Stimulated activated CD8-positive, alpha-beta memory T cell treated with anti-CD3 and anti-CD28 coated beads, Interleukin-7, amount 100 ng/mL, for 24 hours (primary cell): ENCODE data around the gene NTNG1.
"Not testable (repeated sequence)": the region's sequence is repeated elsewhere in the genome, so short reads cannot be mapped to it uniquely, and the experiment has no call there.

ENCODE experiments used
- DNase-seq: peaks from one replicate; pipeline ENCODE4 v3.0.0-alpha.2; 2020; ENCODE audit warnings: low read depth

NTNG1 gene

GRCh38 chr1:107142666-107143065 is 1.8 kb downstream of the NTNG1 start:
- no peak for DNase-seq

GRCh38 chr1:107145637-107146036 is 4.8 kb downstream of the NTNG1 start:
- DNase-seq = no peak

- no peak for DNase-seq
Observed at GRCh38 chr1:107147843-107148242, 7.0 kb downstream of the NTNG1 start.

- DNase-seq = no peak
Observed at GRCh38 chr1:107149946-107150345, 9.1 kb downstream of the NTNG1 start.

GRCh38 chr1:107151295-107151694 is 10.5 kb downstream of the NTNG1 start:
- no peak for DNase-seq

GRCh38 chr1:107152395-107152794 is 11.6 kb downstream of the NTNG1 start:
- DNase-seq = no peak

GRCh38 chr1:107153014-107153413 is 12.2 kb downstream of the NTNG1 start:
- DNase-seq = no peak

GRCh38 chr1:107158496-107158895 is 17.7 kb downstream of the NTNG1 start:
- no peak for DNase-seq

- no peak for DNase-seq
Observed at GRCh38 chr1:107158991-107159390, 18.2 kb downstream of the NTNG1 start.

GRCh38 chr1:107162745-107163144 is 21.9 kb downstream of the NTNG1 start:
- DNase-seq = no peak

GRCh38 chr1:107164901-107165300 is 24.1 kb downstream of the NTNG1 start:
- not testable (repeated sequence) for DNase-seq

GRCh38 chr1:107169615-107170014 is 28.8 kb downstream of the NTNG1 start:
- DNase-seq = no peak

GRCh38 chr1:107171333-107171732 is 30.5 kb downstream of the NTNG1 start:
- no peak for DNase-seq

- no peak for DNase-seq
Observed at GRCh38 chr1:107172450-107173170, 31.8 kb downstream of the NTNG1 start.

- DNase-seq = no peak
Observed at GRCh38 chr1:107175102-107175909, 34.5 kb downstream of the NTNG1 start.

- DNase-seq = no peak
Observed at GRCh38 chr1:107181253-107181969, 40.6 kb downstream of the NTNG1 start.

GRCh38 chr1:107183011-107183410 is 42.2 kb downstream of the NTNG1 start:
- DNase-seq = no peak

- DNase-seq = no peak
Observed at GRCh38 chr1:107184888-107185287, 44.0 kb downstream of the NTNG1 start.

GRCh38 chr1:107187399-107187798 is 46.6 kb downstream of the NTNG1 start:
- no peak for DNase-seq

- no peak for DNase-seq
Observed at GRCh38 chr1:107188160-107188559, 47.3 kb downstream of the NTNG1 start.

- DNase-seq = no peak
Observed at GRCh38 chr1:107194380-107194779, 53.5 kb downstream of the NTNG1 start.

GRCh38 chr1:107195476-107195875 is 54.6 kb downstream of the NTNG1 start:
- no peak for DNase-seq
